TTC549 (cell line): ENCODE measurements around the gene PRTG.
A peak's percentile ranks its signal among the peaks of the same experiment; 100 is the strongest.
"Not testable (repeated sequence)": the region's sequence is repeated elsewhere in the genome, so short reads cannot be mapped to it uniquely, and the experiment has no call there.

Source experiments
- FAIRE-seq: peaks from 2 replicates; lab custom pipeline; 2012; peaks lifted over from hg19 to GRCh38; lab: Jason Lieb, UNC

Gene PRTG

GRCh38 chr15:55700876-55701275 is 42.1 kb downstream of the PRTG start:
- no peak for FAIRE-seq

GRCh38 chr15:55698653-55699052 is 44.3 kb downstream of the PRTG start:
- no peak for FAIRE-seq

- FAIRE-seq = no peak
Observed at GRCh38 chr15:55696221-55696620, 46.7 kb downstream of the PRTG start.

GRCh38 chr15:55695432-55695831 is 47.5 kb downstream of the PRTG start:
- FAIRE-seq = no peak

GRCh38 chr15:55694652-55695150 is 48.3 kb downstream of the PRTG start:
- FAIRE-seq = no peak

GRCh38 chr15:55693116-55693515 is 49.8 kb downstream of the PRTG start:
- FAIRE-seq = not testable (repeated sequence)

GRCh38 chr15:55687792-55688191 is 55.2 kb downstream of the PRTG start:
- no peak for FAIRE-seq

GRCh38 chr15:55685286-55685685 is 57.7 kb downstream of the PRTG start:
- FAIRE-seq = no peak

GRCh38 chr15:55683376-55683775 is 59.6 kb downstream of the PRTG start:
- no peak for FAIRE-seq

- no peak for FAIRE-seq
Observed at GRCh38 chr15:55681631-55682030, 61.3 kb downstream of the PRTG start.

GRCh38 chr15:55676507-55676906 is 66.4 kb downstream of the PRTG start:
- FAIRE-seq = no peak

GRCh38 chr15:55673287-55673686 is 69.7 kb downstream of the PRTG start:
- FAIRE-seq = no peak

- no peak for FAIRE-seq
Observed at GRCh38 chr15:55669270-55669669, 73.7 kb downstream of the PRTG start.

- FAIRE-seq = no peak
Observed at GRCh38 chr15:55665605-55666227, 77.2 kb downstream of the PRTG start.

- no peak for FAIRE-seq
Observed at GRCh38 chr15:55661428-55661827, 81.5 kb downstream of the PRTG start.

- no peak for FAIRE-seq
Observed at GRCh38 chr15:55660153-55660552, 82.8 kb downstream of the PRTG start.

- FAIRE-seq = no peak
Observed at GRCh38 chr15:55659481-55659880, 83.5 kb downstream of the PRTG start.

GRCh38 chr15:55658886-55659285 is 84.1 kb downstream of the PRTG start:
- FAIRE-seq = no peak

- FAIRE-seq = no peak
Observed at GRCh38 chr15:55654561-55655031, 88.4 kb downstream of the PRTG start.

GRCh38 chr15:55652909-55653495 is 90.0 kb downstream of the PRTG start:
- FAIRE-seq = peak; percentile 31

- FAIRE-seq = no peak
Observed at GRCh38 chr15:55652359-55652758, 90.6 kb downstream of the PRTG start.

GRCh38 chr15:55649058-55649423 is 93.9 kb downstream of the PRTG start:
- no peak for FAIRE-seq

GRCh38 chr15:55638764-55639163 is 104.2 kb downstream of the PRTG start:
- FAIRE-seq = no peak

GRCh38 chr15:55637086-55637485 is 105.9 kb downstream of the PRTG start:
- no peak for FAIRE-seq
